ENCODE data around the gene SEBOX.

DNA sequence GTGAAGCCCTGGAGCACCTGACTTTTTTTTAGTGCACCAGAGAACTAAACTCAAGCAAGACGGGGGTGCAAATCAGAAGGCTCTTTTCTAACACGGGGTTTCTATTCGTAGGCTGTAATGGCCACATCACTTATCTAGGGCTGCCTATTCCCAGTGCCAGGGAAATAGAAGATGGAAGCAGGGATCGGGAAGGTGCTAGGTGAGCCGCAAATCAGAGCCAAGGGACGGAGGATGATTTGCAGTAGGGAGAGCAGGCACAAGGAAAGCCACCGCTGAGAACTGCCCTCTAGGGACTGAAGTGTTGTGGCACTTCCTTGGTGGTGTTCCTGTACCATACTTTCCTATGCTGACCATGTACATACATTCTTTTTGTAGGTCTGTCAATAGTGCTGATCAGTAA lies 48.8 kb upstream of the SEBOX start:
- TF ChIP-seq, protein P1, sequence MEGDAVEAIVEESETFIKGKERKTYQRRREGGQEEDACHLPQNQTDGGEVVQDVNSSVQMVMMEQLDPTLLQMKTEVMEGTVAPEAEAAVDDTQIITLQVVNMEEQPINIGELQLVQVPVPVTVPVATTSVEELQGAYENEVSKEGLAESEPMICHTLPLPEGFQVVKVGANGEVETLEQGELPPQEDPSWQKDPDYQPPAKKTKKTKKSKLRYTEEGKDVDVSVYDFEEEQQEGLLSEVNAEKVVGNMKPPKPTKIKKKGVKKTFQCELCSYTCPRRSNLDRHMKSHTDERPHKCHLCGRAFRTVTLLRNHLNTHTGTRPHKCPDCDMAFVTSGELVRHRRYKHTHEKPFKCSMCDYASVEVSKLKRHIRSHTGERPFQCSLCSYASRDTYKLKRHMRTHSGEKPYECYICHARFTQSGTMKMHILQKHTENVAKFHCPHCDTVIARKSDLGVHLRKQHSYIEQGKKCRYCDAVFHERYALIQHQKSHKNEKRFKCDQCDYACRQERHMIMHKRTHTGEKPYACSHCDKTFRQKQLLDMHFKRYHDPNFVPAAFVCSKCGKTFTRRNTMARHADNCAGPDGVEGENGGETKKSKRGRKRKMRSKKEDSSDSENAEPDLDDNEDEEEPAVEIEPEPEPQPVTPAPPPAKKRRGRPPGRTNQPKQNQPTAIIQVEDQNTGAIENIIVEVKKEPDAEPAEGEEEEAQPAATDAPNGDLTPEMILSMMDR (conservative IDR thresholded peaks at IDR 0.05; ENCODE audit: low read depth, low read length): no peak
- no peak for TF ChIP-seq EZH2 (IDR thresholded peaks at IDR 0.05; ENCODE audit: low read length, unreplicated experiment)
